Lower leg skin (tissue), 4 donors: ENCODE results near the gene CRMP1. TPM values are rescaled to one million over a fixed set of nuclear protein-coding genes. Genes with fewer than 3 reads are reported as not detected.

ENCODE experiments used
- DNase-seq, 2 donors: peaks; one replicate each; pipeline ENCODE4 v3.0.0-alpha.2; 2019; ENCODE audit warnings: low spot score in 2 of 2
- H3K4me3 ChIP-seq: fragments of 200-600 bp; sonication (generic); 2 replicates; pipeline ENCODE4 v1.5.1; 2017; ENCODE audit warnings: mild to moderate bottlenecking, low read depth; ENCODE audit not compliant: poor library complexity, severe bottlenecking
- POLR2A ChIP-seq, 2 donors: fragments of 450-650 bp; IDR thresholded peaks; one replicate each; pipeline ENCODE4 v1.6.1; 2016 to 2017; ENCODE audit warnings: antibody characterized with exemption in 2 of 2, mild to moderate bottlenecking in 1 of 2, moderate library complexity in 1 of 2
- WGBS, 2 donors: methylation state at CpG; one replicate each; pipeline ENCODE4 v1.1.5; 2018; 5-methylcytosine and 5-hydroxymethylcytosine counted together
- intact Hi-C: fragments of 100-400 bp; cut with DNase I; formaldehyde crosslinking; loops from one replicate; pipeline ENCODE4 v1.15.0; 2023; ENCODE audit warnings: low total_unique reads
- total RNA-seq, 4 donors: library from RNA; depleted of rRNA; stranded (reverse); fragments of >200 nt; gene quantifications; one replicate each; pipeline ENCODE4 v1.1.0, GENCODE V29; 2016
- TF ChIP-seq, protein P1 (sequence below), 3 donors: fragments of 450-650 bp; IDR thresholded peaks; one replicate each; pipeline ENCODE4 v1.5.1; 2016; ENCODE audit warnings: antibody characterized with exemption in 3 of 3, mild to moderate bottlenecking in 3 of 3, moderate library complexity in 2 of 3

Gene CRMP1
- total RNA-seq, 4 donors from 2014 or later, result 0.17 to 1.2 (median 0.17) TPM; not detected in 1

DNA sequence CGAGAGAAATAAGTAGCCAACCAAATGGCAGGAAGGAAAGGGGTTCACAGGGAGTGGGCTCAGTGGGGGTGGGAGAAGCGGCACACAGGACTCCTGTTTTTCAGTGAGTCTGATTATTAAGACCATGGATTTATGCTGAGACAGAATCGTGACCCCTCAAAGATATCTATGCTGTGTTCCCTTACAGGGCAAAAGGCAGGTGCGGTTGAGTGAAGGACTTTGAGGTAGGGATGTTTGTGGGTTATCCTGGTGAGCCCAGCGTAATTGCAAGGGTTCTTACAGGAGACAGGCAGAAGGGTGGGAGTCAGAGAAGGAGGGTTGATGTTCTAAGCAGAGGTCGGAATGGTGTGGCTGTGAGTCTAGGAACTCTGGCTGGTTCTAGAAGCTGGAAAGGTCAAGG, 108.9 kb downstream of the CRMP1 start:
- no peak overlapping the region for H3K4me3 ChIP-seq
- 90 to 91% methylated on average over 6 of the region's 6 CpGs for WGBS, 2 donors
- intact Hi-C loops, result no loop called here
- no peak for TF ChIP-seq POLR2A (IDR thresholded peaks at IDR 0.05)
- TF ChIP-seq, protein P1, sequence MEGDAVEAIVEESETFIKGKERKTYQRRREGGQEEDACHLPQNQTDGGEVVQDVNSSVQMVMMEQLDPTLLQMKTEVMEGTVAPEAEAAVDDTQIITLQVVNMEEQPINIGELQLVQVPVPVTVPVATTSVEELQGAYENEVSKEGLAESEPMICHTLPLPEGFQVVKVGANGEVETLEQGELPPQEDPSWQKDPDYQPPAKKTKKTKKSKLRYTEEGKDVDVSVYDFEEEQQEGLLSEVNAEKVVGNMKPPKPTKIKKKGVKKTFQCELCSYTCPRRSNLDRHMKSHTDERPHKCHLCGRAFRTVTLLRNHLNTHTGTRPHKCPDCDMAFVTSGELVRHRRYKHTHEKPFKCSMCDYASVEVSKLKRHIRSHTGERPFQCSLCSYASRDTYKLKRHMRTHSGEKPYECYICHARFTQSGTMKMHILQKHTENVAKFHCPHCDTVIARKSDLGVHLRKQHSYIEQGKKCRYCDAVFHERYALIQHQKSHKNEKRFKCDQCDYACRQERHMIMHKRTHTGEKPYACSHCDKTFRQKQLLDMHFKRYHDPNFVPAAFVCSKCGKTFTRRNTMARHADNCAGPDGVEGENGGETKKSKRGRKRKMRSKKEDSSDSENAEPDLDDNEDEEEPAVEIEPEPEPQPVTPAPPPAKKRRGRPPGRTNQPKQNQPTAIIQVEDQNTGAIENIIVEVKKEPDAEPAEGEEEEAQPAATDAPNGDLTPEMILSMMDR (IDR thresholded peaks at IDR 0.05), result no peak
- peak in 1 of 2 donors; percentile 53 for DNase-seq

- WGBS, 2 donors, result 80 to 87% methylated on average over 14 of the region's 14 CpGs
- intact Hi-C loops, result no loop called here
- no peak overlapping the region for H3K4me3 ChIP-seq
- DNase-seq, result peak in 1 of 2 donors; percentile 61
- TF ChIP-seq POLR2A (IDR thresholded peaks at IDR 0.05), result no peak
- TF ChIP-seq, protein P1 (IDR thresholded peaks at IDR 0.05), result no peak
These were observed 109.4 kb downstream of the CRMP1 start for GRCh38 chr4:5783486-5783885.

GRCh38 chr4:5782829-5783476, 109.9 kb downstream of the CRMP1 start:
- DNase-seq, result peak in 1 of 2 donors; percentile 10
- TF ChIP-seq POLR2A (IDR thresholded peaks at IDR 0.05), result no peak
- TF ChIP-seq, protein P1 (IDR thresholded peaks at IDR 0.05), result no peak
- 95 to 96% methylated on average over 6 of the region's 6 CpGs for WGBS, 2 donors
- no peak overlapping the region for H3K4me3 ChIP-seq
- intact Hi-C loops, result no loop called here

GRCh38 chr4:5781691-5782090, 111.2 kb downstream of the CRMP1 start:
- WGBS, 2 donors, result 88 to 97% methylated on average over 3 of the region's 3 CpGs
- intact Hi-C loops, result no loop called here
- H3K4me3 ChIP-seq, result no peak overlapping the region
- peak in 1 of 2 donors; percentile 7 for DNase-seq
- TF ChIP-seq, protein P1 (IDR thresholded peaks at IDR 0.05), result no peak
- TF ChIP-seq POLR2A (IDR thresholded peaks at IDR 0.05), result no peak

GRCh38 chr4:5780831-5781480, 111.9 kb downstream of the CRMP1 start:
- DNase-seq, result peak in 1 of 2 donors; percentile 26
- 86 to 87% methylated on average over 9 of the region's 9 CpGs for WGBS, 2 donors
- H3K4me3 ChIP-seq, result no peak overlapping the region
- TF ChIP-seq POLR2A (IDR thresholded peaks at IDR 0.05), result no peak
- TF ChIP-seq, protein P1 (IDR thresholded peaks at IDR 0.05), result no peak
- intact Hi-C loops, result no loop called here
